Activated naive CD8-positive, alpha-beta T cell treated with anti-CD3 and anti-CD28 coated beads, Interleukin-2, amount 50 U/mL, for 24 hours (primary cell): ENCODE results near the gene PIGN.

Experiments used
- ATAC-seq: fragments of 150-1000 bp; cut with Tn5 transposase; one replicate; pipeline ENCODE4 v1.10.0; 2021
- DNase-seq: peaks from one replicate; pipeline ENCODE4 v3.0.0; 2021
- H3K27ac Mint-ChIP-seq: one replicate; pipeline ENCODE4 v1.8.0; 2021; ENCODE audit warnings: mild to moderate bottlenecking, mixed read lengths
- H3K27me3 Mint-ChIP-seq: one replicate; pipeline ENCODE4 v1.8.0; 2021; ENCODE audit warnings: mixed read lengths
- H3K36me3 Mint-ChIP-seq: one replicate; pipeline ENCODE4 v1.8.0; 2021; ENCODE audit warnings: low read depth, mixed read lengths
- H3K4me1 Mint-ChIP-seq: one replicate; pipeline ENCODE4 v1.8.0; 2021; ENCODE audit warnings: mixed read lengths
- H3K4me3 Mint-ChIP-seq: one replicate; pipeline ENCODE4 v1.8.0; 2021; ENCODE audit warnings: mild to moderate bottlenecking, moderate library complexity, mixed read lengths
- H3K9me3 Mint-ChIP-seq: one replicate; pipeline ENCODE4 v1.8.0; 2021; ENCODE audit warnings: mixed read lengths

Gene PIGN

DNA sequence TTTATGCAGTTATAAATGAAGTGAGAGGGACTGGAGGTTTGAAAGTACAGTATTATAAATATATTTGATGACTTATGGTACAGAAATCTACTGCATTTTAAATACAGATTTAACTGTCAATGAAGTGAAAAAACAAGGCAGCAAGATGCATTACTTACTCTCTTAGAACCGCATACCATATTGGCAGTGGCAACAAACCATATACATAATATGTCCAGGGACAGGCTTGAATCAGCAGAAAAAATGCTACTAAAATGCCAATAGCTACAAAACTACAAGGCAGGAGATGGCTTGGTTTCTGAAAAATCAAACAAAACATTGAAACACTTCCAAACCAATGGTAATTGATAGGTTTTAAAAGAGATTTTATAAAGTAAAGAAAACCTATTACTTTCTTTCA lies 77.2 kb downstream of the PIGN start:
- peaks cover 4% of the 10 kb centered on the region for H3K36me3 Mint-ChIP-seq
- no peak for DNase-seq
- no peaks in the 10 kb centered on the region for H3K4me1 Mint-ChIP-seq
- H3K4me3 Mint-ChIP-seq = no peak overlapping the region
- H3K27me3 Mint-ChIP-seq = no peaks in the 10 kb centered on the region
- H3K27ac Mint-ChIP-seq = no peak overlapping the region
- no peaks in the 10 kb centered on the region for H3K9me3 Mint-ChIP-seq
- no peak for ATAC-seq

DNA sequence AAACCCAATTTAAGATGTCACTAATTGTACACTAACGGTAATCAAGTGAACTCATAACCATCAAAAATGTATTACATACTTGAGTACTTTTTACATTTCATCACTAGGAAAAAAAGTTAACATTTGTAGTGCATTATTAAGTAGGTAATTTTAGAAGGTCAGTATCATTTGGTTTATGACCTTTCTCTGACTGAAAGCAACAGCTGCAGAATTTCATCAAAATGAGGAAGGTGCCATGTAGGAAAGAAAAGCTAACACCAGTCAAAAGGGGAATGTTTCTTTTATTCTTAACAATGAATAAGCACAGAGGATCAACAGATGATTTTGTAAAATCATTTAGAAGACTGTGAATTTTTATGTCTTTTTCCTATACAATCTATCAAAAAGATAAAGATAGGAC lies 79.0 kb downstream of the PIGN start:
- no peak for ATAC-seq
- H3K27ac Mint-ChIP-seq = no peak overlapping the region

GRCh38 chr18:62106271-62106670 lies 80.6 kb downstream of the PIGN start:
- no peak overlapping the region for H3K27ac Mint-ChIP-seq
- ATAC-seq (no peak), DNase-seq (no peak)
- H3K27me3 Mint-ChIP-seq = no peaks in the 10 kb centered on the region
- H3K36me3 Mint-ChIP-seq = peaks cover 12% of the 10 kb centered on the region
- no peak overlapping the region for H3K4me3 Mint-ChIP-seq
- H3K4me1 Mint-ChIP-seq = peaks cover 3% of the 10 kb centered on the region
- H3K9me3 Mint-ChIP-seq = no peaks in the 10 kb centered on the region

More for the DNA sequence above, 79.0 kb downstream of the PIGN start:
- Mint-ChIP-seq H3K27me3 (no peaks in the 10 kb centered on the region), H3K36me3 (peaks cover 4% of the 10 kb centered on the region), H3K4me1 (no peaks in the 10 kb centered on the region), H3K4me3 (no peak overlapping the region), H3K9me3 (no peaks in the 10 kb centered on the region)
- DNase-seq = no peak

GRCh38 chr18:62105376-62105775 lies 81.5 kb downstream of the PIGN start:
- Mint-ChIP-seq H3K4me3 (no peak overlapping the region), H3K27me3 (no peaks in the 10 kb centered on the region), H3K4me1 (peaks cover 3% of the 10 kb centered on the region), H3K27ac (no peak overlapping the region), H3K36me3 (peaks cover 18% of the 10 kb centered on the region), H3K9me3 (no peaks in the 10 kb centered on the region)
- DNase-seq = no peak
- no peak for ATAC-seq

GRCh38 chr18:62102221-62102620 lies 84.6 kb downstream of the PIGN start:
- peaks cover 47% of the 10 kb centered on the region for H3K36me3 Mint-ChIP-seq
- H3K4me1 Mint-ChIP-seq = peaks cover 3% of the 10 kb centered on the region
- no peak overlapping the region for H3K4me3 Mint-ChIP-seq
- H3K27me3 Mint-ChIP-seq = no peaks in the 10 kb centered on the region
- peaks cover 9% of the 10 kb centered on the region for H3K9me3 Mint-ChIP-seq
- DNase-seq = no peak
- no peak overlapping the region for H3K27ac Mint-ChIP-seq
- ATAC-seq = no peak

- no peak overlapping the region for H3K4me3 Mint-ChIP-seq
- no peak overlapping the region for H3K27ac Mint-ChIP-seq
- ATAC-seq = no peak
- no peak for DNase-seq
- peaks cover 43% of the 10 kb centered on the region for H3K36me3 Mint-ChIP-seq
- peaks cover 3% of the 10 kb centered on the region for H3K4me1 Mint-ChIP-seq
- H3K9me3 Mint-ChIP-seq = peaks cover 9% of the 10 kb centered on the region
- no peaks in the 10 kb centered on the region for H3K27me3 Mint-ChIP-seq
Observed at GRCh38 chr18:62101321-62101721, 85.5 kb downstream of the PIGN start.

DNA sequence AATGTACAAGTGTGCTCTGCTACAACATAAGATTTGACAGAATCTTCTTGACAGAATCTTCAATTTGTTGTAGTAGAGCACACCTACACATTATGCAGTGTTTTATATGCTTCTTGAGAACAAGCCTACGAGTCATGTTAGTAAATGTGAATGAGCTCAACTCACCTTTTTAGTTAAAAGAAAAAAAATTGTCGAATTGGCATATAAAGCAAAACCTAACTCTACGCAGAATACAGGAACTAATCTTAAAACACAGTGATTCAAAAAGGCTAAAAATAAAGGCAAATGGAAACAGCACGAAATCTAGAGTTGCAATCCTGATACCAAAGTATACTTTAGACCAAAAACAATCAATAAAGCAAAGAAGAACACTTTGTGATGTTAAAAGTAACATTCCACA lies 87.9 kb downstream of the PIGN start:
- H3K36me3 Mint-ChIP-seq = peaks cover 46% of the 10 kb centered on the region
- H3K27ac Mint-ChIP-seq = no peak overlapping the region
- ATAC-seq = no peak
- peaks cover 9% of the 10 kb centered on the region for H3K9me3 Mint-ChIP-seq
- no peak for DNase-seq
- no peak overlapping the region for H3K4me3 Mint-ChIP-seq
- H3K4me1 Mint-ChIP-seq = peaks cover 10% of the 10 kb centered on the region
- no peaks in the 10 kb centered on the region for H3K27me3 Mint-ChIP-seq

GRCh38 chr18:62097698-62098097 lies 89.2 kb downstream of the PIGN start:
- no peak overlapping the region for H3K4me3 Mint-ChIP-seq
- H3K27ac Mint-ChIP-seq = no peak overlapping the region
- ATAC-seq = no peak
- H3K36me3 Mint-ChIP-seq = peaks cover 46% of the 10 kb centered on the region
- peaks cover 10% of the 10 kb centered on the region for H3K4me1 Mint-ChIP-seq
- DNase-seq = no peak
- H3K27me3 Mint-ChIP-seq = no peaks in the 10 kb centered on the region
- H3K9me3 Mint-ChIP-seq = peaks cover 9% of the 10 kb centered on the region

GRCh38 chr18:62091487-62092120 lies 95.3 kb downstream of the PIGN start:
- Mint-ChIP-seq H3K9me3 (no peaks in the 10 kb centered on the region), H3K27ac (no peak overlapping the region), H3K27me3 (no peaks in the 10 kb centered on the region), H3K36me3 (peaks cover 15% of the 10 kb centered on the region), H3K4me1 (peaks cover 25% of the 10 kb centered on the region), H3K4me3 (no peak overlapping the region)
- no peak for ATAC-seq
- no peak for DNase-seq

GRCh38 chr18:62089174-62089573 lies 97.7 kb downstream of the PIGN start:
- H3K27me3 Mint-ChIP-seq = no peaks in the 10 kb centered on the region
- peaks cover 22% of the 10 kb centered on the region for H3K36me3 Mint-ChIP-seq
- H3K27ac Mint-ChIP-seq = no peak overlapping the region
- H3K9me3 Mint-ChIP-seq = no peaks in the 10 kb centered on the region
- ATAC-seq (no peak), DNase-seq (no peak)
- no peak overlapping the region for H3K4me3 Mint-ChIP-seq
- peaks cover 23% of the 10 kb centered on the region for H3K4me1 Mint-ChIP-seq

DNA sequence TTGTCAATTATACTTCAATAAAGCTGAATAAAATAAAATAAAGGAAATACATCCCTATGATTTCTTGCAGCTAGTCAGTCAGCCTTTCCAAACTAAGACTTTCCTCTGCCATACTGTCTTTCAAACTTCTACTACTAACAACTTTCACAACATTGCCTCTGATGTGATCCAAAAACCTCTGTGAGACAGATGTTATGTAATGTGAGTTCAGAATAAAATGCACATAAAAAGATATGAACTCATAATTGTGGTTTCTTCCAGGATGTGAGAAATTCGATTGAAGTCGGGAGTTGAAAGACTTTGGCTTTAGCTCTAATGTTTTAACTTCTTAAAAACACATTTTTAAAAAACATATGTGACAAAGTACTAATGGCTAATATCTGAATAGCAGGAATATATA lies 98.7 kb downstream of the PIGN start:
- ATAC-seq (no peak), DNase-seq (no peak)
- Mint-ChIP-seq H3K4me1 (peaks cover 23% of the 10 kb centered on the region), H3K9me3 (no peaks in the 10 kb centered on the region), H3K36me3 (peaks cover 22% of the 10 kb centered on the region), H3K27ac (no peak overlapping the region), H3K4me3 (no peak overlapping the region), H3K27me3 (no peaks in the 10 kb centered on the region)

- Mint-ChIP-seq H3K36me3 (peaks cover 28% of the 10 kb centered on the region), H3K27ac (no peak overlapping the region), H3K4me1 (peaks cover 30% of the 10 kb centered on the region), H3K9me3 (no peaks in the 10 kb centered on the region), H3K4me3 (no peak overlapping the region), H3K27me3 (no peaks in the 10 kb centered on the region)
- DNase-seq (no peak), ATAC-seq (no peak)
Observed at GRCh38 chr18:62085756-62086155, 101.1 kb downstream of the PIGN start.

DNA sequence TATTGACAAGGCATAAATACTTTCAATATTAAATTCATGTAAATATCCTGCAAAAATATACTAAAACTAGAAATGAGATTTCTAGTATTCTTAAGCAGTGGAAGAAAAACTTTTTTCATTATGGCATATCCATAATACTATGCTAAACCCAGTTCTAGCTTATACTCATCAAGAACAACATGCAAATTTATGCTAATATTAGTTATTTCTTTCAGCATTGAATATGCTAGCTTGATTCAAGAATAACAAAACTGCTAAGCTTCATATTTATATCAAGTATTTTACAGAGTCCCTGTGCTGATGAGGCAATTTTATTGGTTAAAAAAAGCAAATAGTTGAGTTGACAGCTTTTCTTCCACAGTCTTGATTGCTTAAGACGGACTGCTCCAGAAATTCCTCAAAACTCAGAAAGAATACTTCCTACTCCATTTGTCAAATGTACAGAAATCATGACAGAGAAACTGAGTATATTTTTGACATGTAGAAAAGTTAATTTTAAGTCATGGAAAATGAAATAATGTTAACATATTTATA lies 105.0 kb downstream of the PIGN start:
- Mint-ChIP-seq H3K9me3 (no peaks in the 10 kb centered on the region), H3K27me3 (no peaks in the 10 kb centered on the region), H3K4me1 (peaks cover 21% of the 10 kb centered on the region), H3K36me3 (peaks cover 19% of the 10 kb centered on the region), H3K27ac (no peak overlapping the region), H3K4me3 (no peak overlapping the region)
- DNase-seq (no peak), ATAC-seq (no peak)

DNA sequence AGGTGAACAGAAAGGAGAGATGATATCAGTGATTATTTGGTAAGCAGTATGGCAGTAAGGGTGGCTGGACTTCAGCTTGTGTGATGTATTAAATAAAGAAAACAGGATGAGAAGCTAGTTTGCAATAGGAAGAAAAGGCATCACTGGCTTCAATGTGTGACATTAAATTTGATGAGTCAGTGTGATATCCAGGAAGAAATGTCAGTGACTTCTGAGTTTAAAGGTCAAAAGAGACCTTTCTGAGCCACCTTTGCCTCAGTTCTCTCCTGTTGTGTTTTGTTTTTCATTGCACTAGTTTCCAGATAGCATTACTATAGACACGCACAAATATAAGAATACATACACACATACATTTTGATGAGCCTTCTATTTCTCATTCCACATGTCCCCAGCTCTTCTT lies 105.6 kb downstream of the PIGN start:
- DNase-seq (no peak), ATAC-seq (peak; percentile 66)
- peaks cover 18% of the 10 kb centered on the region for H3K4me1 Mint-ChIP-seq
- peaks cover 15% of the 10 kb centered on the region for H3K36me3 Mint-ChIP-seq
- no peaks in the 10 kb centered on the region for H3K9me3 Mint-ChIP-seq
- H3K27me3 Mint-ChIP-seq = no peaks in the 10 kb centered on the region
- H3K4me3 Mint-ChIP-seq = no peak overlapping the region
- no peak overlapping the region for H3K27ac Mint-ChIP-seq

GRCh38 chr18:62080172-62080900 lies 106.5 kb downstream of the PIGN start:
- Mint-ChIP-seq H3K27ac (no peak overlapping the region), H3K36me3 (peaks cover 9% of the 10 kb centered on the region), H3K4me3 (no peak overlapping the region), H3K4me1 (peaks cover 13% of the 10 kb centered on the region), H3K9me3 (no peaks in the 10 kb centered on the region), H3K27me3 (no peaks in the 10 kb centered on the region)
- DNase-seq (no peak), ATAC-seq (no peak)
